Esophagus muscularis mucosa (tissue), 4 donors: Measurements from ENCODE around the gene NEFH.

Source experiments
- EP300 ChIP-seq: sonication (generic); formaldehyde crosslinking; IDR thresholded peaks from one replicate; pipeline ENCODE4 v1.6.1; 2017; ENCODE audit warnings: antibody characterized with exemption
- POLR2A ChIP-seq: fragments of 450-650 bp; IDR thresholded peaks from one replicate; pipeline ENCODE4 v1.6.1; 2017; ENCODE audit warnings: antibody characterized with exemption, moderate library complexity, mild to moderate bottlenecking, low read depth
- POLR2AphosphoS5 ChIP-seq, 2 donors: sonication (generic); formaldehyde crosslinking; IDR thresholded peaks; one replicate each; pipeline ENCODE4 v1.6.1; 2017; ENCODE audit warnings: antibody characterized with exemption in 2 of 2
- TF ChIP-seq, protein P1 (sequence below), 3 experiments: fragments of 200-600 bp in 2 of 3; fragments of 450-650 bp in 1 of 3; sonication (generic) in 2 of 3; IDR thresholded peaks; one replicate each; pipeline ENCODE4 v1.5.1; 2017 to 2019; ENCODE audit warnings: antibody characterized with exemption in 3 of 3, mild to moderate bottlenecking in 2 of 3, moderate library complexity in 1 of 3

DNA sequence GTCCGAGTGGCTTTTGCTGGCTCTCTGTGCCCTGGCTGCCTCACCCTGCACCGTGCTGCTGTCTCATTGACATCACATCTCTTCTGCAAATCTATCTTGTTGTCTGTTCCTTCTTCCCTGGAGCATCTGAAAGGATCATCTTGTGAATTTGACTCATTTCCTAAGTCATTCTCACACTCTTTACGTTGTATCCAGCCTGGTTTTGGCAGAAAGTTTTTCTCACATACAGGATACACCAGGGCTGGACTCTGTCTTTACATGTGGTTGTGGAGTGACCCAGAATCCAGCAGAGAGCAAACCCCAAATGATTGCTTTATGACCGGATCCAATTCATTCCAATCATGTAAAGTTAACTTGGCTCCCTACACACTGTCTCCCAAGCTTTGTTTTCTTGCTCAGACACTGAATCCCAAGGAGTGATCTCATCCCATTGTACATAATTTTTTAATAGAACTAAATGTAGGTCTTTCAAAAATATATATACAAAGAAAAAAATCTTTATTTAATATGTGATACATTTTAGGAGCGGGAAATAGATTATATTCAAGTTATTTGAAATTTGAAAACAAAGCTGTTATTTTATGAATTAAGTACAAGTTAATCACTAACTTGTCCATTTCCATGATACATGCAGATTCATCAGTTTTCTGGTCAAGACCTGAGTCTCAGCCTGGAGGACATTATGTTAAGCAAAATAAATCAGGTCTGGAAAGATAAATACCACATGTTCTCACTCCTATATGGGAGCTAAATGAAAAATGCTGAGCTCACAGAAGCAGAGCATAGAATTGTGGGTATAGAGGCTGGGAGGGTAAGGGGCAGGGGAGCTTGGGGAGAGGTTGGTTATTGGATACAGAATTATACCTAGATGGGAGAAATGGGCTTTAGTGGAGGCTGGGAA, 44.5 kb upstream of the NEFH start:
- TF ChIP-seq, protein P1, sequence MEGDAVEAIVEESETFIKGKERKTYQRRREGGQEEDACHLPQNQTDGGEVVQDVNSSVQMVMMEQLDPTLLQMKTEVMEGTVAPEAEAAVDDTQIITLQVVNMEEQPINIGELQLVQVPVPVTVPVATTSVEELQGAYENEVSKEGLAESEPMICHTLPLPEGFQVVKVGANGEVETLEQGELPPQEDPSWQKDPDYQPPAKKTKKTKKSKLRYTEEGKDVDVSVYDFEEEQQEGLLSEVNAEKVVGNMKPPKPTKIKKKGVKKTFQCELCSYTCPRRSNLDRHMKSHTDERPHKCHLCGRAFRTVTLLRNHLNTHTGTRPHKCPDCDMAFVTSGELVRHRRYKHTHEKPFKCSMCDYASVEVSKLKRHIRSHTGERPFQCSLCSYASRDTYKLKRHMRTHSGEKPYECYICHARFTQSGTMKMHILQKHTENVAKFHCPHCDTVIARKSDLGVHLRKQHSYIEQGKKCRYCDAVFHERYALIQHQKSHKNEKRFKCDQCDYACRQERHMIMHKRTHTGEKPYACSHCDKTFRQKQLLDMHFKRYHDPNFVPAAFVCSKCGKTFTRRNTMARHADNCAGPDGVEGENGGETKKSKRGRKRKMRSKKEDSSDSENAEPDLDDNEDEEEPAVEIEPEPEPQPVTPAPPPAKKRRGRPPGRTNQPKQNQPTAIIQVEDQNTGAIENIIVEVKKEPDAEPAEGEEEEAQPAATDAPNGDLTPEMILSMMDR (IDR thresholded peaks at IDR 0.05), result no peak
- TF ChIP-seq POLR2A (no peak), POLR2AphosphoS5 (IDR thresholded peaks at IDR 0.05) (no peak), EP300 (no peak)
